Breast epithelium (tissue), 4 donors: ENCODE data around the gene KLF1. TPM values are rescaled to one million over a fixed set of nuclear protein-coding genes. Genes with fewer than 3 reads are reported as not detected.

Source experiments
- DNase-seq, 2 donors: peaks; one replicate each; pipeline ENCODE4 v3.0.0-alpha.2; 2019; ENCODE audit warnings: low spot score in 2 of 2
- H3K27ac ChIP-seq, 2 donors: fragments of 200-600 bp; sonication (generic) in 1 of 2; one replicate each; pipeline ENCODE4 v1.5.1; 2016 to 2019; ENCODE audit warnings: mild to moderate bottlenecking in 1 of 2
- H3K27me3 ChIP-seq, 2 donors: fragments of 200-600 bp; sonication (generic) in 1 of 2; one replicate each; pipeline versions ENCODE4 v1.5.1 to v1.6.0; 2017 to 2019; ENCODE audit warnings: control low read depth in 1 of 2, mild to moderate bottlenecking in 1 of 2
- H3K36me3 ChIP-seq: fragments of 200-600 bp; one replicate; pipeline ENCODE4 v1.5.1; 2019
- H3K4me1 ChIP-seq, 2 donors: fragments of 200-600 bp; sonication (generic); one replicate each; pipeline ENCODE4 v1.5.1; 2016 to 2019; ENCODE audit warnings: control low read depth in 1 of 2
- H3K4me3 ChIP-seq, 3 donors: fragments of 200-600 bp; sonication (generic); 1 replicate in 2 of 3; 2 replicates in 1 of 3; pipeline ENCODE4 v1.5.1; 2016 to 2019; ENCODE audit warnings: mild to moderate bottlenecking in 3 of 3, moderate library complexity in 2 of 3
- H3K9me3 ChIP-seq, 2 donors: fragments of 200-600 bp; sonication (generic) in 1 of 2; one replicate each; pipeline ENCODE4 v1.5.1; 2016 to 2019; ENCODE audit warnings: control low read depth in 1 of 2
- POLR2A ChIP-seq: fragments of 450-650 bp; IDR thresholded peaks from one replicate; pipeline ENCODE4 v1.6.1; 2016; ENCODE audit warnings: antibody characterized with exemption, mild to moderate bottlenecking, moderate library complexity
- POLR2AphosphoS5 ChIP-seq, 3 donors: sonication (generic); formaldehyde crosslinking; IDR thresholded peaks; one replicate each; pipeline ENCODE4 v1.6.1; 2017; ENCODE audit warnings: antibody characterized with exemption in 3 of 3
- intact Hi-C: fragments of 100-400 bp; cut with DNase I; formaldehyde crosslinking; loops from one replicate; pipeline ENCODE4 v1.15.1; 2023; ENCODE audit warnings: low total_unique reads
- total RNA-seq, 3 donors: library from RNA; depleted of rRNA; stranded (reverse); fragments of >200 nt; gene quantifications; one replicate each; pipeline ENCODE4 v1.1.0, GENCODE V29; 2016
- TF ChIP-seq, protein P1 (sequence below), 3 donors: fragments of 450-650 bp; IDR thresholded peaks; one replicate each; pipeline ENCODE4 v1.5.1; 2016 to 2017; ENCODE audit warnings: antibody characterized with exemption in 3 of 3, mild to moderate bottlenecking in 3 of 3, moderate library complexity in 3 of 3

KLF1 gene
- total RNA-seq, 3 donors from 2014 or later, result not detected

DNA sequence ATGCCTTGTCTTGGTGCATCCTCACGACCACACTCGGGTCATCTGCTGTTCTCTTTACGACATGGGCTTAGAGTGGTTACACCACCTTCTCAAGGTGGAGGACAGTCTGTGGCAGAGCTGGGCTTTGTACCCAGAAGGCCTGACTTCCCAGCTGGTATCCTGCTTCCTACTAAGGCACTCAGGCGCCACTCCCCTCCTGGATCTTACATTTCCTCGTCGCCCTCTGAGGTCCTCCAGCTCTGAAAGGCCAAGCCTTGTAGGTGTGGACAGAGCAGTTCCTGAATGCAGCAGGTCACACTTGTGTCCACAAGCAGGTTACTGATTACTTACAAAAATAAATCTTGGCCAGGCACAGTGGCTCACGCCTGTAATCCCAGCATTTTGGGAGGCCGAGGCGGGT is 20.2 kb upstream of the KLF1 start:
- no peak for DNase-seq
- intact Hi-C loops, result no loop called here
- H3K27me3 ChIP-seq, result no peaks in the 10 kb centered on the region
- H3K9me3 ChIP-seq, result no peaks in the 10 kb centered on the region
- TF ChIP-seq, protein P1, sequence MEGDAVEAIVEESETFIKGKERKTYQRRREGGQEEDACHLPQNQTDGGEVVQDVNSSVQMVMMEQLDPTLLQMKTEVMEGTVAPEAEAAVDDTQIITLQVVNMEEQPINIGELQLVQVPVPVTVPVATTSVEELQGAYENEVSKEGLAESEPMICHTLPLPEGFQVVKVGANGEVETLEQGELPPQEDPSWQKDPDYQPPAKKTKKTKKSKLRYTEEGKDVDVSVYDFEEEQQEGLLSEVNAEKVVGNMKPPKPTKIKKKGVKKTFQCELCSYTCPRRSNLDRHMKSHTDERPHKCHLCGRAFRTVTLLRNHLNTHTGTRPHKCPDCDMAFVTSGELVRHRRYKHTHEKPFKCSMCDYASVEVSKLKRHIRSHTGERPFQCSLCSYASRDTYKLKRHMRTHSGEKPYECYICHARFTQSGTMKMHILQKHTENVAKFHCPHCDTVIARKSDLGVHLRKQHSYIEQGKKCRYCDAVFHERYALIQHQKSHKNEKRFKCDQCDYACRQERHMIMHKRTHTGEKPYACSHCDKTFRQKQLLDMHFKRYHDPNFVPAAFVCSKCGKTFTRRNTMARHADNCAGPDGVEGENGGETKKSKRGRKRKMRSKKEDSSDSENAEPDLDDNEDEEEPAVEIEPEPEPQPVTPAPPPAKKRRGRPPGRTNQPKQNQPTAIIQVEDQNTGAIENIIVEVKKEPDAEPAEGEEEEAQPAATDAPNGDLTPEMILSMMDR (IDR thresholded peaks at IDR 0.05), result no peak
- H3K4me1 ChIP-seq, result no peaks in the 10 kb centered on the region
- H3K36me3 ChIP-seq, result no peaks in the 10 kb centered on the region
- no peak overlapping the region for H3K27ac ChIP-seq
- no peak overlapping the region for H3K4me3 ChIP-seq

DNA sequence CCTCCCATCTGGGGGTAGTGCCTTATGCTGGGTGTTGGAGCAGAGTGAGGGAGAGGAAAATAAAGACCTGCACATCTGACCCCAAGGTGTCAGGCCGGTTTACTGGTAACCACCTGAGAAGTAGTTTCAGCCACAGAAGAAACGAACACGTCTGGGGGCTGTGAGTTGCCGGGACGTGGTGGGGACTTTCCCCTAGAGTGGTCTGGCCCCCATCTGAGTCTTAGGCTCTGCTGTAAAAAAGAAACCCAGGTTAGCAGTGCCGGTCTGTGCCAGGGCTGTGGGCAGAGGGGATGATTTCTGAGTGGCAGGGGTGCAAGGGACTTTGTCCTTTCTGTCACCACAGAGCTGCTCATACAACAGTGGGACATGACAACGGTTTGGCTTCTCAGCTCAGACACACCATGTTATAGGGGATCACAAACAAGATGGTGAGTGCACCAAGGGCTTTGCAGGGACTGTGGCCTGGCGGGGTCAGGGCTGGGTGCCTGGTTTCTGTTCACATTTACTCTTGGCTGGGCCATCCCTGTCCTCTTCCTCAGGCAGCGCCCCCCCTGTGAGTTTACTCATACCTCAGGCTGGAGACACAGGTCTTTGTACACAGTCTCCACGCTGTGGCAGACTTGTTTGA is 13.0 kb upstream of the KLF1 start:
- H3K36me3 ChIP-seq, result no peaks in the 10 kb centered on the region
- H3K4me1 ChIP-seq, result no peaks in the 10 kb centered on the region
- intact Hi-C loops, result no loop called here
- H3K27me3 ChIP-seq, result no peaks in the 10 kb centered on the region
- no peak overlapping the region for H3K27ac ChIP-seq
- H3K4me3 ChIP-seq, result no peak overlapping the region
- no peaks in the 10 kb centered on the region for H3K9me3 ChIP-seq
- no peak for DNase-seq
- TF ChIP-seq POLR2A (no peak), POLR2AphosphoS5 (IDR thresholded peaks at IDR 0.05) (no peak)
- TF ChIP-seq, protein P1 (IDR thresholded peaks at IDR 0.05), result no peak

DNA sequence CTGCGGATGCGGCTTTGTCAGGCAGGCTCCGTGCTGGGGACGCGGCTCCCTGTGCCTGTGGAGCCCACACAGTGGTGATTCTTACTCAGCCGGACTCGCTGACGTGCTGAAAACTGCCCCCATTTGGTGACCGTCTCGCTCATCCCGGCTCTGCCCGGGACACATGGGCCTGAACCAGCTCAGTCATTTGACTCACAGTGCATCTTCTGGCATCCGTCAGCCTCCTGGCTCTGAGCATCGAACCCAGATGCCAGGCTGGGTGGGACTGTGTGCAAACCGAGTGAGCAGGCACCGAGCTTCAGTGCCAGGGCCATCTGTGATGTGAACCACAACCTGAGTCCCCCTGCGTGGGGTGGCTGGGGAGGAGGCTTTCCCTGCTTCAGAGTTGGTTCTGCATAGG is 9.5 kb upstream of the KLF1 start:
- no peak overlapping the region for H3K27ac ChIP-seq
- TF ChIP-seq POLR2AphosphoS5 (IDR thresholded peaks at IDR 0.05) (no peak), POLR2A (no peak)
- TF ChIP-seq, protein P1 (IDR thresholded peaks at IDR 0.05), result no peak
- H3K9me3 ChIP-seq, result no peaks in the 10 kb centered on the region
- no peak for DNase-seq
- H3K4me3 ChIP-seq, result no peak overlapping the region
- no peaks in the 10 kb centered on the region for H3K27me3 ChIP-seq
- H3K36me3 ChIP-seq, result no peaks in the 10 kb centered on the region
- intact Hi-C loops, result no loop called here
- peaks cover 0 to 8% of the 10 kb centered on the region in 2 donors for H3K4me1 ChIP-seq

GRCh38 chr19:12893582-12893981 is 6.6 kb upstream of the KLF1 start:
- intact Hi-C loops, result no loop called here
- Histone ChIP-seq H3K9me3 (no peaks in the 10 kb centered on the region), H3K4me3 (no peak overlapping the region), H3K36me3 (no peaks in the 10 kb centered on the region), H3K27me3 (no peaks in the 10 kb centered on the region), H3K27ac (no peak overlapping the region), H3K4me1 (peaks cover 0 to 9% of the 10 kb centered on the region in 2 donors)
- TF ChIP-seq POLR2AphosphoS5 (IDR thresholded peaks at IDR 0.05) (no peak), POLR2A (no peak)
- TF ChIP-seq, protein P1 (IDR thresholded peaks at IDR 0.05), result no peak
- DNase-seq, result no peak

DNA sequence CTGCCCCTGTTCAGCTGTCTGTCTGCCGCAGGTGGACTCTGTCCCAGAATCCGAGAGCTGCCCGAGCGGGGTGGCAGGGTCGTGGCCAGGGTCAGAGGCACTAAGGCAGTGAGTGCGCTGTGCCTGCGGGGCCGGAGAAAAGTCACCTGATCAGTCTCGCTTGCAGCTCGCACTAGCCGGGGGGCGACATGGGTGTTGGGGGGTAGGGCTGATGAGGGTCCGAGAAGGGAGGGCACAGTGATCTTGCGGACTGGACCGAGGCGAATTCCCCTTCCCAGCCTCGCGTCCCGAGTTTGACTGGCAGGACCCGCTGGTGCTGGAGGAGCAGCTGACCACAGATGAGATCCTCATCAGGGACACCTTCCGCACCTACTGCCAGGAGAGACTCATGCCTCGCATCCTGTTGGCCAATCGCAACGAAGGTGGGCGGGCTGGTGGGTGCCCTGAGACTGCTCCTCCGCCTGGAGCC is 4.6 kb upstream of the KLF1 start:
- Histone ChIP-seq H3K9me3 (no peaks in the 10 kb centered on the region), H3K36me3 (no peaks in the 10 kb centered on the region), H3K27me3 (no peaks in the 10 kb centered on the region), H3K4me3 (peak overlapping the region; percentile 85 to 97 (median 89)), H3K4me1 (peaks cover 0 to 9% of the 10 kb centered on the region in 2 donors), H3K27ac (peak overlapping the region; percentile 65 to 80)
- intact Hi-C loops, result no loop called here
- DNase-seq, result no peak
- no peak for TF ChIP-seq POLR2AphosphoS5 (IDR thresholded peaks at IDR 0.05)
- no peak for TF ChIP-seq POLR2A
- TF ChIP-seq, protein P1 (IDR thresholded peaks at IDR 0.05), result no peak
